AG10803 (cell line): Measurements from ENCODE around the gene GPR152.
"Not testable (repeated sequence)": the region's sequence is repeated elsewhere in the genome, so short reads cannot be mapped to it uniquely, and the experiment has no call there.

ENCODE experiments used
- DNase-seq: peaks from one replicate; pipeline ENCODE4 v3.0.0; 2010; ENCODE audit warnings: low read depth
- H3K4me3 ChIP-seq: 2 replicates; pipeline ENCODE4 v1.5.1; 2011; ENCODE audit warnings: mild to moderate bottlenecking, low read length, control low read depth
- CTCF ChIP-seq: conservative IDR thresholded peaks from 2 replicates; pipeline ENCODE4 v1.5.1; 2011; ENCODE audit warnings: mild to moderate bottlenecking, low read length, control low read depth, inconsistent platforms

GPR152 gene

GRCh38 chr11:67486481-67487195, 34.1 kb upstream of the GPR152 start:
- TF ChIP-seq CTCF = no peak
- DNase-seq = no peak
- H3K4me3 ChIP-seq = no peak overlapping the region

GRCh38 chr11:67485873-67486361, 33.4 kb upstream of the GPR152 start:
- DNase-seq, H3K4me3 ChIP-seq: not testable (repeated sequence)

- H3K4me3 ChIP-seq = no peak overlapping the region
- no peak for TF ChIP-seq CTCF
These were observed 32.4 kb upstream of the GPR152 start for GRCh38 chr11:67484847-67485311.

GRCh38 chr11:67483831-67484665, 31.5 kb upstream of the GPR152 start:
- DNase-seq = no peak
- TF ChIP-seq CTCF = no peak
- H3K4me3 ChIP-seq = peak overlapping the region; percentile 83; the same call in 1 of the 2 replicates

More at GRCh38 chr11:67484847-67485311, 32.4 kb upstream of the GPR152 start:
- DNase-seq = no peak

- peak; percentile 24; the same call in 1 of the 2 replicates for TF ChIP-seq CTCF
- peak within 1 kb of the TSS; percentile 83 for H3K4me3 ChIP-seq
- DNase-seq = peak; percentile 96
These were observed 30.6 kb upstream of the GPR152 start, which contains the start of gene AIP for GRCh38 chr11:67482827-67483798. Gene AIP, plus strand, starts transcription at chr11:67483026. Its CDS starts 133 bp downstream, at chr11:67483159.

GRCh38 chr11:67482275-67482826, 29.8 kb upstream of the GPR152 start:
- no peak for TF ChIP-seq CTCF
- H3K4me3 ChIP-seq = peak overlapping the region; percentile 83
- DNase-seq = no peak

- not testable (repeated sequence) for DNase-seq, H3K4me3 ChIP-seq
These were observed 25.0 kb upstream of the GPR152 start for GRCh38 chr11:67477344-67478050.

GRCh38 chr11:67476692-67477091, 24.2 kb upstream of the GPR152 start:
- not testable (repeated sequence) for H3K4me3 ChIP-seq, DNase-seq
